Right lobe of liver (tissue), 6 donors: Measurements from ENCODE around the gene ADARB2. TPM values are rescaled to one million over a fixed set of nuclear protein-coding genes. Genes with fewer than 3 reads are reported as not detected.

Experiments used
- ATAC-seq, 4 donors: fragments of 200-7000 bp; cut with Tn5 transposase; one replicate each; pipeline ENCODE4 v1.9.1; 2020; ENCODE audit warnings: mild to moderate bottlenecking in 4 of 4, moderate library complexity in 4 of 4
- DNase-seq, 3 donors: peaks; one replicate each; pipeline ENCODE4 v3.0.0-alpha.2; 2020
- H3K27ac ChIP-seq, 3 donors: fragments of 200-600 bp; one replicate each; pipeline ENCODE4 v1.8.0; 2022
- H3K27me3 ChIP-seq, 2 donors: fragments of 200-600 bp; one replicate each; pipeline ENCODE4 v1.8.0; 2022
- H3K36me3 ChIP-seq, 4 donors: fragments of 200-600 bp; sonication (generic) in 1 of 4; one replicate each; pipeline versions ENCODE4 v1.5.1 to v1.8.0; 2017 to 2022; ENCODE audit warnings: control low read depth in 1 of 4
- H3K4me1 ChIP-seq, 4 donors: fragments of 200-600 bp; sonication (generic) in 1 of 4; one replicate each; pipeline versions ENCODE4 v1.5.1 to v1.8.0; 2017 to 2022; ENCODE audit warnings: control low read depth in 1 of 4
- H3K4me3 ChIP-seq, 3 donors: fragments of 200-600 bp; one replicate each; pipeline ENCODE4 v1.8.0; 2022
- H3K9me3 ChIP-seq, 4 donors: fragments of 200-600 bp; sonication (generic) in 1 of 4; one replicate each; pipeline versions ENCODE4 v1.5.1 to v1.8.0; 2017 to 2022; ENCODE audit warnings: control low read depth in 1 of 4
- CTCF ChIP-seq, 4 donors: fragments of 200-600 bp in 3 of 4; fragments of 450-650 bp in 1 of 4; IDR thresholded peaks; one replicate each; pipeline versions ENCODE4 v1.5.1 to v1.8.0; 2016 to 2022; ENCODE audit warnings: antibody characterized with exemption in 4 of 4, mild to moderate bottlenecking in 2 of 4
- POLR2A ChIP-seq: fragments of 450-650 bp; IDR thresholded peaks from one replicate; pipeline ENCODE4 v1.6.1; 2017; ENCODE audit warnings: antibody characterized with exemption, mild to moderate bottlenecking
- WGBS: methylation state at CpG from one replicate; pipeline ENCODE4 v1.1.6; 2018; ENCODE audit warnings: low coverage, low lambda C conversion rate; ENCODE audit not compliant: insufficient coverage; ENCODE audit errors: missing lambda C conversion rate; 5-methylcytosine and 5-hydroxymethylcytosine counted together
- intact Hi-C, 2 donors: fragments of 100-400 bp; cut with DNase I; formaldehyde crosslinking; loops; one replicate each; pipeline versions ENCODE4 v1.11.2 to v1.14.1; 2022
- total RNA-seq, 6 experiments: library from RNA; depleted of rRNA in 2 of 6; stranded (reverse); fragments of >200 nt in 2 of 6; fragmentation: NEBNext Ultra II Directional in 3 of 6; extraction: Animal tissue kit (Norgen Biotek cat#: 25700) in 3 of 6; gene quantifications; one replicate each; pipeline versions ENCODE4 v1.1.0 to v1.2.4, GENCODE V29; 2016 to 2023
- donor health status: DM: no; HTN: yes; CAD: no.
- donor health status: DM: no; HTN: no; CAD: no.
- donor health status: DM: no; HTN: no; CAD: no.
- donor health status: DM: no; HTN: yes; CAD: no.
- donor health status: DM: no; HTN: yes; CAD: no.

ADARB2 gene
- total RNA-seq, 6 experiments from 2014 or later: 0.07 to 0.68 (median 0.42) TPM

GRCh38 chr10:1529806-1530413 lies 207.4 kb downstream of the ADARB2 start:
- H3K27ac ChIP-seq: no peak overlapping the region
- H3K9me3 ChIP-seq: no peaks in the 10 kb centered on the region
- no peak for DNase-seq
- TF ChIP-seq CTCF (IDR thresholded peaks at IDR 0.05) (no peak), POLR2A (no peak)
- no peaks in the 10 kb centered on the region for H3K27me3 ChIP-seq
- no peak for ATAC-seq
- intact Hi-C loops: no loop called here
- no peak overlapping the region for H3K4me3 ChIP-seq
- whole genome bisulfite sequencing: 68% methylated on average over 7 of the region's 15 CpGs
- no peaks in the 10 kb centered on the region for H3K4me1 ChIP-seq
- no peaks in the 10 kb centered on the region for H3K36me3 ChIP-seq

- H3K9me3 ChIP-seq: no peaks in the 10 kb centered on the region
- no peaks in the 10 kb centered on the region for H3K4me1 ChIP-seq
- H3K27ac ChIP-seq: no peak overlapping the region
- intact Hi-C loops: no loop called here
- no peaks in the 10 kb centered on the region for H3K27me3 ChIP-seq
- no peaks in the 10 kb centered on the region for H3K36me3 ChIP-seq
- no peak overlapping the region for H3K4me3 ChIP-seq
- ATAC-seq: no peak
- WGBS: 60% methylated on average over 7 of the region's 15 CpGs
- DNase-seq: no peak
- TF ChIP-seq POLR2A (no peak), CTCF (IDR thresholded peaks at IDR 0.05) (no peak)
These were observed 209.4 kb downstream of the ADARB2 start for GRCh38 chr10:1527951-1528350.

GRCh38 chr10:1526436-1527055 lies 210.8 kb downstream of the ADARB2 start:
- 43% methylated on average over 4 of the region's 18 CpGs for WGBS
- no peak for ATAC-seq
- TF ChIP-seq POLR2A (no peak), CTCF (IDR thresholded peaks at IDR 0.05) (no peak)
- Histone ChIP-seq H3K27me3 (no peaks in the 10 kb centered on the region), H3K27ac (no peak overlapping the region), H3K36me3 (no peaks in the 10 kb centered on the region), H3K4me1 (no peaks in the 10 kb centered on the region), H3K9me3 (no peaks in the 10 kb centered on the region), H3K4me3 (no peak overlapping the region)
- DNase-seq: no peak
- intact Hi-C loops: no loop called here

- no peak for TF ChIP-seq CTCF (IDR thresholded peaks at IDR 0.05)
- TF ChIP-seq POLR2A: no peak
- no peak overlapping the region for H3K27ac ChIP-seq
- H3K36me3 ChIP-seq: no peaks in the 10 kb centered on the region
- DNase-seq: no peak
- no peak overlapping the region for H3K4me3 ChIP-seq
- 68% methylated on average over 26 of the region's 32 CpGs for WGBS
- intact Hi-C loops: no loop called here
- H3K4me1 ChIP-seq: no peaks in the 10 kb centered on the region
- no peaks in the 10 kb centered on the region for H3K27me3 ChIP-seq
- no peak for ATAC-seq
- no peaks in the 10 kb centered on the region for H3K9me3 ChIP-seq
These were observed 211.8 kb downstream of the ADARB2 start for GRCh38 chr10:1525354-1526162.
